KBM-7 (cell line): ENCODE data around the gene CHKA.

Source experiments
- DNase-seq: peaks from one replicate; pipeline ENCODE4 v3.0.0-alpha.2; 2015
- in situ Hi-C: fragments of 300-500 bp; cut with MboI; formaldehyde crosslinking; loops from 2 replicates; pipeline ENCODE4 v1.14.3; 2020; ENCODE audit warnings: low sequenced_read_pairs, low pct_unique_long_range_greater_than_20kb, mixed read lengths

CHKA gene

GRCh38 chr11:68082481-68082880 is 38.7 kb downstream of the CHKA start:
- in situ Hi-C loops, result no loop called here
- DNase-seq, result no peak

DNA sequence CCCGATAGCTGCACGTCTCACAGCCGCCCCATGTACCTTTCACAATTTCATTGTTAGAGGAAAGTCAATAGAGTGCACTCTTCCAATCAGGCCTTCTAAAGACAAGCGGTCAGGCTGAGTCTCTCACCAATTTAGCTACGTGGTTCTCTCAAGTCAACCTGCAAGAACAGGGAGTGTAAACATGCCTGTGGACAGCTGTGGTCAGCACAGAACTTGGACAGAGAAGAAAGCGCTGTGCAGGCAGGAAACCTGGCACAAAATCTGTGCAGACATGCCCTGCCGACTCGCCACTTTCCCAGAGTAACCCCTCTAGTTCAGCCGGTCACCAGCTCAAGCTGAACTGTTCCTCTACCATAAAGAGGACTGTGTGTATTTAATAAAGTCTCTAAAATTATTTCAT is 39.5 kb downstream of the CHKA start:
- no peak for DNase-seq
- in situ Hi-C loops, result no loop called here

- in situ Hi-C loops, result no loop called here
- DNase-seq, result no peak
Observed at GRCh38 chr11:68080860-68081259, 40.3 kb downstream of the CHKA start.

- no peak for DNase-seq
- in situ Hi-C loops, result no loop called here
Observed at GRCh38 chr11:68077617-68078582, 43.3 kb downstream of the CHKA start.

DNA sequence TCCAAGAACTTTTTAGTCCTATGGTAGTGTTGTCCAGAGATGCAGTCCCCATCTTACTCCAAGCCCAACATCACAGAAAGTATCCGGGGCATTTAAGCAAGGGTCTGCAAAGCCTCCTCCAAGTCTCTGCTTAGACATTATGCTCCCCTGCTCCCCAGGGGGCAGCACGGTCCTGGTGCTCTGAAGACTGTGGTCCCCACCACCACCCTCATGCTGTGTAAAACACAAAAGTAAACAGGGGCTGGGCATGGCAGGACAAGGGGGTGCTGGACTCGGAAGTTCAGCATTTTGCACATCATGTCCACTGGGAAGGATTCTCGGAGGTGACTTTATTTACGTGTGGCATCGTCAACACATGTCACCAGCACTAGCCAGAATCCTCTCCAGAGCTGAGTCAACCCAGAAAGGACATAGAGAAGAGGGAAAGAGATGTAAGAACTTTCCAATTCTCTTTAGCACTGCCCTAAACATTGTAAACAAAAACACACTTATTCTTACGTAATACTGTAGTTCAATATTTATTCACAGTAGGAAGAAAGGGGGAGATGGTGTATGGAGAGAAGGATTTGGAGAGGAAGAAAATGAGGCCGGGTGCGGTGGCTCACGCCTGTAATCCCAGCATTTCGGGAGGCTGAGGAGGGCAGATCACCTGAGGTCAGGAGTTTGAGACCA is 44.7 kb downstream of the CHKA start:
- no peak for DNase-seq

DNA sequence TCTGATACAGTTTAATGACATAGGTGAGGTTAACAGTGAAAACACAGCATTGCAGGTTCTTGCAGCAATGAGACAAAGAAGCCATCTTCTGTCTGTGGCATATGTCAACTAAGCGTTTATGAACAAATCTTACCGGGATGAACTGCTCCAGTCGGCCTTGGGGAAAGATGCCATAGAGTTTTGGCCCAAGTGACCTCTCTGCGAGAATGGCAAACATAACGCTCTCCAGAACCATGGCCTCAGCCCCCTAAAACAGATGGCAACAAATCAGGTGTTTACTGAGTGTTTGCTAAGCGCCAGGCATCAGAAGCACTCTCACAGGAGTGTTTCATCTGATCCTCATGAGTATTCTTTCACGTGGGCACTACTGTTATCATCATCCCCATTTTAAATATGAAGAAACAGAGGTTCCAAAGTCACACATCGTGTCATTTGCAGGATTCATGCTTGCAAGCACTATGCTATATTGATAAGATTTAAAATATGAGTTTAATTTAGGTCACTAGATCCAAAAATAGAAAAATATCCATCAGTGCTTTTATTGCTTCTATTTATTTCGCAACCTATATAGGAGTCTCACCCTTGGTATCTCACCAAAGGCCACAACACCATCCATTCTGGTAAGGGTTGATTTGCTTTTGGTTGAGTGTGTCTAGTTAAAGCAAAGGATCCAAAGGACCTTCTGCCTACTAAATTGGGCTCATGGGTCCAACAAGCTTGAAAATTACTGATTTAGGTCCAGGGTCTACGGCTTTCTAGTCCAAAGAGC is 46.4 kb downstream of the CHKA start:
- DNase-seq, result no peak
- in situ Hi-C loops, result no loop called here

More for the DNA sequence above, 44.7 kb downstream of the CHKA start:
- in situ Hi-C loops, result no loop called here

DNA sequence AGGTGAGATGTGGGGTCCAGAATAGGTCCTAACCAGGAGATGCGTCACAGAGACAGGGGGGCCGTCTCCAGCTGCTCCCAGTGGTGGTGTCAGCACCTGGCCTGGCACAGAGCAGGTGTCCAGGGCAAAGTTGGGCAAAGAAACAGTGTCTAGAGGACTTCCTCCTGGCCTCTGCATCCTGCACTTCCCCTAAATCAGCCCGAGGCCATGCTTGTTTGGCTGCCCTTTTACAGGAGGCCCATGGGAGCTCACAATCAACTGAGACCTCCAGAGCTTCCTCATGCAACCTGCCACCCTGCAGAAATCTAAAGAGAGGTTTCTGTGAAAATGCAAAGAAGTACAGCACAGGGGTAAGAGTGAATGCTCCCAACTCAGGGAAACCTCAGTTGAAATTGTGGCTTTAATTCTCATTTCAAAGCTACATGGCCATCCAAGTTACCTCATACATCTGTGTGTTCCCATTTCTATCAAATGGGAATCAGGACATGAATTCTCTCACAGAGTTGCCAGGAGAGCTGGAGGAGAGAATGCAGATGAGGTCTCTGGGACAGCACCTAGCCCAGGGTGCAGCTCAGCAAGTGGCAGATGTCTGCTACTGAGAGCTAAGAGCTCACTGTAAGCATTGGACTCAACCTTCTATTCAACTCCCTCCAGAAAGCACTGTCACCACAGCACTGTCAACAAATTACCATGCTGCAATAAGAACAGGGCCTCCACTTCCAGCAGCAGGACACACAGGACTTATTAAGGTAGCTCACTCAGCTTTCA is 49.7 kb downstream of the CHKA start:
- DNase-seq, result no peak
- in situ Hi-C loops, result no loop called here

- in situ Hi-C loops, result no loop called here
Observed at GRCh38 chr11:68067991-68068390, 53.2 kb downstream of the CHKA start.

GRCh38 chr11:68066742-68067141 is 54.4 kb downstream of the CHKA start:
- DNase-seq, result no peak
- in situ Hi-C loops, result no loop called here

More at GRCh38 chr11:68067991-68068390, 53.2 kb downstream of the CHKA start:
- no peak for DNase-seq

- no peak for DNase-seq
- in situ Hi-C loops, result no loop called here
Observed at GRCh38 chr11:68065841-68066240, 55.3 kb downstream of the CHKA start.

DNA sequence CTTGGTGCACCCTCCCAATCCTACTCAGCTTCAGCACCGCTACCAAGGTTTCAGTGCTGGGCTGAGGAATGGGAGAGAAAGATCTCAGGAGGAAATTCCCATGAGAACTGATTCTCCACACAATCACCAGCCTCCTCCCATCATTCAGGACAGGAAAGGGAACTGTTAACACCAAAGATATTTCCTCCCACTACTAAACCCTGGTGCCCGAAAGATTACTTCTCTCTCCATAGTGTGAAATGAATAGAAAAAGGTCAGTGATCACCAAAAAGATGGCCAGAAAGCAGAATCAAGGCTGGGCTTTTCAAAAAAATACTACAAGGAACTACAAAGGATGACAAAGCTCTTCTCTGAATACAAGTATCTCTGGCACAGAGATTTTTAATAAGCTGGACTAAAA is 56.3 kb downstream of the CHKA start:
- in situ Hi-C loops, result no loop called here

DNA sequence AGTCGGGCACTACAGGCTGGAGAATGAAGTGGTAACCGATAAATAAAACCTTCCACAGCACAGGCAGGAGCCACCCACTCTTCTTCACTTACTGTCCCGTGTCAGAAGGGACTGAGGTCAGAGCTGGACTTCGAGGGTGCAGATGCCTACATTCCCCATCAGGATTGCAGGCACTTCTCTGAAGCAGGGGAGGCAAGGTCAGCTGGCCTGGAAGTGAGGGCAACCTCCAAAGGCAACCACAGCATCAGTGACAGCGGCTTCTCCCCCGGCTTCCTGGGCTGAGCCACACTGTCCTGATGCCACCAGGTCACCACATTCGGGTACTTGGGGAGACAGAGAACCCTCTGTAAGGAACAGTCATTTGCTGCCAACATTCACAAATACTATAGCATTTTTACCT is 59.7 kb downstream of the CHKA start:
- in situ Hi-C loops, result no loop called here
- no peak for DNase-seq

More for the DNA sequence above, 56.3 kb downstream of the CHKA start:
- no peak for DNase-seq

GRCh38 chr11:68057807-68058206 is 63.4 kb downstream of the CHKA start:
- DNase-seq, result no peak
- in situ Hi-C loops, result no loop called here

GRCh38 chr11:68056317-68057285 is 64.6 kb downstream of the CHKA start:
- in situ Hi-C loops, result no loop called here

DNA sequence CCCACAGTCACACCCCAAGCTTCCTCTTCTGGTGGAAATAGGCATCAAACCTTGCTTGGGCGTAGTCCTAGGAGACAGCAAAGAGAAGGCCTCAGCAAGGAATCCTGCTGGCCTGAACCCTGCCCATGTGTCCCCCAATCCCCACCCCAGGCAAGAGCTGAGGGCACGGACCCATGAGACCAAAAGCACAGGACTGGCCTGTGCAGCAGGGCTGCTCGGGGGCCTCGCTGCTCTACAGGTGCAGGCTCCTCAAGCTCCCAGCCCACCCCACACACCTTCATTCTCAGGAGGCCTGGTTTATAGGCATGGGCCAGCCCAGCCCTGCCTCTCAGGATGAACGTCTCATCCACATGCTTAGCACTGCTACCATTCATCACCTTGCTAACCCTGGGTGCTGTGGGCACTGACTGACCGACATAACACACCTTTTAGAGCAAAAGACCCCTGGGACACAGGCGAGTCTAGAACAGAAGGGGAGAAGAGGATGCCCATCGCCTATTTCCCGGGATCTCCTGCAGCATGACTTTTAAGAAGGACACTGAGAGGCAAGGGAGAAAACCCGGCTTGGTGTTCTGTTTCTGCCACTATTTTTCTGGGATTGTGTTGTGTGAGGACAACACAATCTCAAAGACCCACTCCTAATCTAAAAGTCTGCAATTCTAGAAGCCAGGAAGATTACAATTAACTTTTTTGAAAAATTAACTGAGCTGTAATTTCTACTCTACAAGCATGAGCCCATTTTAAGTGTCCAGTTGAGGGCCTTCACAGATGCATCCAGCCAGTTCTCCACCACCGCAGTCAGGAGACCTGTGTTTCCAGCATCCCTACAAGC is 67.0 kb downstream of the CHKA start:
- no peak for DNase-seq
- in situ Hi-C loops, result no loop called here

More at GRCh38 chr11:68056317-68057285, 64.6 kb downstream of the CHKA start:
- no peak for DNase-seq

- no peak for DNase-seq
- in situ Hi-C loops, result no loop called here
Observed at GRCh38 chr11:68053117-68053516, 68.1 kb downstream of the CHKA start.
